GM21723 (cell line): ENCODE data around the gene GRIPAP1.

ENCODE experiments used
- ATAC-seq: cut with Tn5 transposase; IDR thresholded peaks from one replicate; pipeline ENCODE4 v1.9.1; 2021; ENCODE audit warnings: mild to moderate bottlenecking, moderate library complexity; ENCODE audit not compliant: unreplicated experiment

The GRIPAP1 gene

DNA sequence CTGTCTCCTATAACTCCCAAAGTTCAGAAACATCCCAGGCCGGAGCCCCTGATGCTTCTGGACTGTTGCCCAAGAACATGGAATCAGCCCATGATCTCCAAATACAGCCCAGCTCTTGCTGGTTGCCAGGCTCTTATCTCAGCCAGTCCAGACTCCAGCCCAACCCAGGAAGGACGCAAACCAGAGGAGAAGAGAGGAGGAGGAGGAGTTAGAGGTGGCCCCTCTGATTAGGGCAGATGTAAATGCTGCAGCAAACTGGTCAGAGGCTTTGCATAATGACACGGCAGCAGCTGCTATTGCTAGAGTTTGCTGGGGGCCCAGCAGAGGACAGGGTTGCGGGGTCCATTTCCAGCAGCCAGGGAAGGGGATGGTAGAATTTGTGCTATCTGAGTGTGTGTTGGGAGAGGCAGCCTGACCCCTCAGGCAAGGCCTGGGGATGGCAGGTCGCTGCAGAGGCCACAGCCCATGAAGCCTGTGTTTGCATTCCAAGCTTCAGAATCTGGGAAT lies 40.4 kb downstream of the GRIPAP1 start:
- no peak for ATAC-seq

DNA sequence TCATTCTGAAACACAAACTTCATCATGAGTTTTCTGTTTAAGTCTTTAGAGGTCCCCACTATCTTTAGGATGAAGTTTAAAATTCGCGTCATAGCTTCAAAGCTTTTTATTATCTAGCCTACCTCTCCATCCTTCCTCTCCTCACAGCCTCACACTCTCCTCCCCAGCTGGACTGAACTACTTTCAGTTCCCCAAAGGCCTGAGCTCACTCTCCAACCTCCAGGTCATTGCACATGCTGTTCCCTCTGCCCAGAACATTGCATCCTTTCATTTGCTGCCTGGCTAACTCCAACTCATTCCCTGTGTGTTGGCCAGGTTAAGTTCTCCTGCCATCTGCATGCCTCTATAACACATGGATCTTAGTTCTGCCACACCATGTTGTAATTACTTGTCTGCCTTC lies 41.8 kb downstream of the GRIPAP1 start:
- no peak for ATAC-seq

- no peak for ATAC-seq
Measured at GRCh38 chrX:48958635-48959094, 43.4 kb downstream of the GRIPAP1 start.

GRCh38 chrX:48957827-48958634 lies 44.0 kb downstream of the GRIPAP1 start:
- peak; percentile 82 for ATAC-seq

DNA sequence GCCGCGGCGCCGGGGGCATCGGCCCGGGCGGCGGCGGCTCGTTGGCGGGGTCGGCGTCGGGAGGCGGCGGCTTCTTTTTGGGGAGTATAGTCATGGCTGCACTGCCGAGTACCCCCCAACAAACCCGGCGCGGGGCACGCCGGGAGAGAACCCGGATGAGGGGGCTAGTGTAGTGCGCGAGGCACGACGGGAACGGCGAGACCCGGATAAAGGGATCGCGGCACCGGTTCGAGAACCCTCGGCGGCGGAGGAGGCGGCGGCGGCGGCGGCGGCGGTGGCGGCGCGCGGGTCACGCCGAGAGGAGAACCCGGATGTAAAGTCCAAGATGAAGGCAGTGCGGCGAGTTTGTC lies 44.6 kb downstream of the GRIPAP1 start, which contains the start of gene OTUD5:
Gene OTUD5 (minus strand): TSS at position 131 of the 350 bp plus-strand sequence. CDS start 37 bp downstream, at position 94.
- peak; percentile 40 for ATAC-seq

- ATAC-seq = no peak
Measured at GRCh38 chrX:48956728-48957414, 45.2 kb downstream of the GRIPAP1 start.

DNA sequence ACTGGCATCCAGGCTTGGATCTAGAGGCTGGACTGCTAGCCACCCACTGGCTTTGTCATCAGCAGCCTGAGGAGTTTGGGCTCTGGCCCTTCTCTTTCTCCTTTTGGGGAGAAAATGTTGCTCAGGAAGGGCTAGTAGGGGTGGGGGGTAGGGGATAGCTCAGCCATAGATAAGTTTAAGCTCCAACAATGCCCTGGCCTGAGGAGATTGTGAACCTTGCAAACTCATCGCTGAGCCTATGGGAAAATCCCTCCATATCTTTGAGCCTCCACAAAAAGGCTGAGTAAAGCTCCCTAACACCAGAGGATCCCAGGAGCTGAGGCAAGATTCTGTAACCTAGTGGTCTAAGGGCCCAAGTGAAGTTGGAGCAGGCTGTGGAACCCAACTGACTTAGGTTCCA lies 53.5 kb downstream of the GRIPAP1 start:
- no peak for ATAC-seq

GRCh38 chrX:48945517-48946348 lies 56.3 kb downstream of the GRIPAP1 start:
- ATAC-seq = no peak

DNA sequence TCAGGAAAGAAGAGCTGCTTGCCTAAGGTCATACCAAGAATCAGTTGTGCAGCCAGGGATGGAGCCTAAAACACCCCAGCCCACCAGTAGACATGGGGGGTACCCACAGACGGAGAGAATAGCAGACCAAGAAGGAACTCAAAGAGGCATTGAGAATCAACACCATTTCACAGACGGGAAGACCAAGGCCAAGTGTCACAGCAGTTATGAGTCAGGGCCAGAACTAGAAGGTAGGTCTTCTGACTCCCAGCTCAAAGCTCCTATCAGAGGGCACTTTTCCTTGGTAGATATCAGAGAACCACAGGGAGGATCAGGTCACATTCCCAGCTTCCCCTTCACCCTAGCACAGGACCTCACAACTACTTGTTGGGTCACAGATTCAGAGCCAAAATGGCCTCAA lies 59.2 kb downstream of the GRIPAP1 start:
- no peak for ATAC-seq

GRCh38 chrX:48940404-48940955 lies 61.6 kb downstream of the GRIPAP1 start:
- no peak for ATAC-seq

- ATAC-seq = peak; percentile 28
Measured at GRCh38 chrX:48939524-48940228, 62.4 kb downstream of the GRIPAP1 start.

DNA sequence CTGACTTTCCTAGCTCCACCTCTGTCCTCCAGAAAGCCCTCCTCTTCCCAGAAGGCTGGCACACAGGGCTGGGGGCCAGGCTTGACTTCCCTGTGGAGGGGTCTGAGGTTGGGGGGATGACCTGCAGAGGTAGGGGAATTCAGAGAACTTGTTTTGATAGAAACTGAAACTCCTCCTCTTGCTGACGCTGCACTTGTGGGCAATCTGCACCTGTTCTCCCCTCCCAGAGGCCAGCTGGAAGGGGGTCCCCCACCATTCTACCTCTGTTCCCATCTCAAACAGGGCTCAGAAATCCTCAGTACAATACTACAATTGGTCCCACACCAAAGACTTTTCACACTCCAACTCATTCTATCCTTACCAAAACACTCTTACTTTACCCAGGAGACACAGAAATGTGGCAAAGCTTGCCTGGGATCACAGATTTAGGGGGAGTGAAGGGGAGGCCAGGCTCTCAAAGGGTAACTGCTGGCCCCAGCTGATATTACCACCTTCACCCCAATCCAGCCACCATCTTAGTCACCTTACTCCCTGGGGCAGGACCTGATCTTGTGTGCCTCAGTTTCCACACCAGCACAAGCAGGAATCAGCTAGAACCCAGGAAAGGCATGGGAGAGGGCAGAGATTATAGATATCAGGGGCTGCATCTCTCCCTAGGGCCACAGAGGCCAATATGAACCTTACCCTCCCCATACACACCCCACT lies 63.2 kb downstream of the GRIPAP1 start:
- ATAC-seq = peak; percentile 55

GRCh38 chrX:48937054-48937907 lies 64.8 kb downstream of the GRIPAP1 start:
- peak; percentile 61 for ATAC-seq

- ATAC-seq = peak; percentile 1
Measured at GRCh38 chrX:48936429-48937053, 65.5 kb downstream of the GRIPAP1 start.

DNA sequence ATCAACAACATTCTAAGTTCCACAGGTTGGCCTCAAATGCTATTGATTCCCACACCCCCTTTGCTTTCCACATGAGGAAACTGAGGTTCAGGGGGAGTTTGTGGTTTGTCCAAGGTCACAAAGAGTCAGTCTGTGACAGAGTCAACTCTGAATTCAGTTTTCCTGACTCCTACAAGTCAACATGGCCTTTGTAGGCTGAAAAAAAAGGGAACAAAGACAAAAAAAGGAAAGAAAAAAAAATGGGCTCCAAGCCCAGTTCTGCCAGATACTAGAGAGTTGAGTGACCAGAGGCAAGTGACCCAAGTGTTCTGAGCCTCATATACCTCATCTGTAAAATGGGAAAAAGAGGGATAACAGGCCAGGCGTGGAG lies 66.8 kb downstream of the GRIPAP1 start:
- ATAC-seq = no peak

- ATAC-seq = no peak
Measured at GRCh38 chrX:48934581-48935300, 67.3 kb downstream of the GRIPAP1 start.

DNA sequence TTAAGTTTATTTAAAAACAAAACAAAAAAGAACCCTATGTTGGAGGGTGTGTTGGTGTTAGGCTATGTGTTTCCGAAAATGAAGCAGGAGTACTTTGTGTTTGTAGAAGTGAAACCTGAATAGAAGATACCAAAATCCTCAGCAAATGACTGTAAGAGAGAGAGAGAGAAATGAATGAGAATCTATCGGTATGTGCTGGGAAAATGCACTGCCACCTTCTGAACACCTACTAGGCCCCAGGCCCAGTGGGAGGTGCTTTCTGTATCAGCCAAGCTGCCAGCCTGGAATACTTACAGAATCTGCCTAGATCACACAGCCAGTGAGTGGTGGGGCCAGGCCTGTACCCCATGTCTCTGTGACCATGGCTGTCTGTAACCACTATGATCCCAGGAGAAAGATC lies 68.3 kb downstream of the GRIPAP1 start:
- no peak for ATAC-seq
